MM.1S (cell line): ENCODE data around the gene CLCF1.

ENCODE experiments used
- CTCF ChIP-seq: fragments of 300-600 bp; sonication (generic); IDR thresholded peaks from 2 replicates; pipeline ENCODE4 v1.5.1; 2016; ENCODE audit warnings: antibody characterized with exemption, low read length, mixed read lengths
- EZH2 ChIP-seq: fragments of 300-600 bp; sonication (generic); optimal IDR thresholded peaks from 2 replicates; pipeline ENCODE3; 2017; ENCODE audit warnings: low read depth, mild to moderate bottlenecking, antibody characterized with exemption, low read length, mixed read lengths

- no peak for TF ChIP-seq EZH2
- TF ChIP-seq CTCF = no peak
Measured at GRCh38 chr11:67420646-67421429, 47.4 kb upstream of the CLCF1 start.
